ENCODE results near the gene HMGCL.

Gene HMGCL

GRCh38 chr1:23796466-23797271 lies 28.6 kb downstream of the HMGCL start:
- peak overlapping the region; percentile 89 for H3K27ac ChIP-seq
- TF ChIP-seq, protein P1, sequence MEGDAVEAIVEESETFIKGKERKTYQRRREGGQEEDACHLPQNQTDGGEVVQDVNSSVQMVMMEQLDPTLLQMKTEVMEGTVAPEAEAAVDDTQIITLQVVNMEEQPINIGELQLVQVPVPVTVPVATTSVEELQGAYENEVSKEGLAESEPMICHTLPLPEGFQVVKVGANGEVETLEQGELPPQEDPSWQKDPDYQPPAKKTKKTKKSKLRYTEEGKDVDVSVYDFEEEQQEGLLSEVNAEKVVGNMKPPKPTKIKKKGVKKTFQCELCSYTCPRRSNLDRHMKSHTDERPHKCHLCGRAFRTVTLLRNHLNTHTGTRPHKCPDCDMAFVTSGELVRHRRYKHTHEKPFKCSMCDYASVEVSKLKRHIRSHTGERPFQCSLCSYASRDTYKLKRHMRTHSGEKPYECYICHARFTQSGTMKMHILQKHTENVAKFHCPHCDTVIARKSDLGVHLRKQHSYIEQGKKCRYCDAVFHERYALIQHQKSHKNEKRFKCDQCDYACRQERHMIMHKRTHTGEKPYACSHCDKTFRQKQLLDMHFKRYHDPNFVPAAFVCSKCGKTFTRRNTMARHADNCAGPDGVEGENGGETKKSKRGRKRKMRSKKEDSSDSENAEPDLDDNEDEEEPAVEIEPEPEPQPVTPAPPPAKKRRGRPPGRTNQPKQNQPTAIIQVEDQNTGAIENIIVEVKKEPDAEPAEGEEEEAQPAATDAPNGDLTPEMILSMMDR (IDR thresholded peaks at IDR 0.05) = peak; percentile 58
- TF ChIP-seq ZFX (IDR thresholded peaks at IDR 0.05; ENCODE audit: borderline replicate concordance) = no peak

DNA sequence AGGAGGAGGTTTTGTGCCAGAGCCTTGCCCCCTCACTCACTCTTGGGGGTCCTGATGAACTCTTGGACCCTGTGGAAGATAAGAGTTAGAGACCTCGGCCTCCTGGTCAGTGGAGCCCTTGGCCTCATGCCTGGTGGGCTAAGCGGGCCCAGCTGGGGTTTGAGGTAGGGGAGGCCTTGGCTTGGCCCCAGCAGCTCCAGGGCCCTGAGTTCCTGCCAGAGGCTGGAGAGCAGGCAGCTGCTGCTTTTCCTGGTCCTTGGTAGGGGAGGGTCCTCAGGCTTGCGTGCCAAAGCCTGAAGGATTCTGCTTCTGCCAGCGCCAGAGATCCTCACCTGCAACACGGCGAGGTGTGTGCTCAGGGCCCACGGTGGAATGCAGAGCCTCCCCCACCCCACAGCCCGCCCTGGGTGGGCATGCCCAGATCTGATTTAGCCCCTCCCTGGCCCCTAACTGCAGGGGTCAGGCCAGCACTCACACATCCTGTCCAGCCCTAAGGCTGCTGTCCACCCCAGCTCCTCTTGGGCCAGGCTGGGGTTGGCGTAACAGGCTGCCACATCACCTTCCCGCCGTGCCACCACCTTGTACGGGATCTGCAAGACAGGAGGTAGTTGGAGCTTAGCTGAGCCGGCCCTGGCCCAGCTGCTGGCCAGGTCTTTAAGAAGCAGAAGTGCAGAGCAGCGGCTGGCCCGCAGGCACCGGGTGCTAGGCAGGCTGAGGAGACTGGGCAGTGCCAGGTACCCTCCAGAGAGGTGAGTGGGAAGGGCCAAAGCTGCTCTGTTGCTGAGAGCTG lies 29.4 kb downstream of the HMGCL start:
- peak overlapping the region; percentile 89 for H3K27ac ChIP-seq
- no peak for TF ChIP-seq ZFX (IDR thresholded peaks at IDR 0.05; ENCODE audit: borderline replicate concordance)
- TF ChIP-seq, protein P1 (IDR thresholded peaks at IDR 0.05) = no peak

GRCh38 chr1:23794732-23795182 lies 30.5 kb downstream of the HMGCL start:
- peak overlapping the region; percentile 7; the same call in 1 of the 2 replicates for H3K27ac ChIP-seq

- TF ChIP-seq, protein P1 (IDR thresholded peaks at IDR 0.05) = no peak
- TF ChIP-seq ZFX (IDR thresholded peaks at IDR 0.05; ENCODE audit: borderline replicate concordance) = no peak
- H3K27ac ChIP-seq = peak overlapping the region; percentile 65
Observed at GRCh38 chr1:23793861-23794731, 31.1 kb downstream of the HMGCL start.

GRCh38 chr1:23793018-23793781 lies 32.0 kb downstream of the HMGCL start:
- peak overlapping the region; percentile 65 for H3K27ac ChIP-seq
- TF ChIP-seq, protein P1 (IDR thresholded peaks at IDR 0.05) = no peak
- TF ChIP-seq ZFX (IDR thresholded peaks at IDR 0.05; ENCODE audit: borderline replicate concordance) = no peak

DNA sequence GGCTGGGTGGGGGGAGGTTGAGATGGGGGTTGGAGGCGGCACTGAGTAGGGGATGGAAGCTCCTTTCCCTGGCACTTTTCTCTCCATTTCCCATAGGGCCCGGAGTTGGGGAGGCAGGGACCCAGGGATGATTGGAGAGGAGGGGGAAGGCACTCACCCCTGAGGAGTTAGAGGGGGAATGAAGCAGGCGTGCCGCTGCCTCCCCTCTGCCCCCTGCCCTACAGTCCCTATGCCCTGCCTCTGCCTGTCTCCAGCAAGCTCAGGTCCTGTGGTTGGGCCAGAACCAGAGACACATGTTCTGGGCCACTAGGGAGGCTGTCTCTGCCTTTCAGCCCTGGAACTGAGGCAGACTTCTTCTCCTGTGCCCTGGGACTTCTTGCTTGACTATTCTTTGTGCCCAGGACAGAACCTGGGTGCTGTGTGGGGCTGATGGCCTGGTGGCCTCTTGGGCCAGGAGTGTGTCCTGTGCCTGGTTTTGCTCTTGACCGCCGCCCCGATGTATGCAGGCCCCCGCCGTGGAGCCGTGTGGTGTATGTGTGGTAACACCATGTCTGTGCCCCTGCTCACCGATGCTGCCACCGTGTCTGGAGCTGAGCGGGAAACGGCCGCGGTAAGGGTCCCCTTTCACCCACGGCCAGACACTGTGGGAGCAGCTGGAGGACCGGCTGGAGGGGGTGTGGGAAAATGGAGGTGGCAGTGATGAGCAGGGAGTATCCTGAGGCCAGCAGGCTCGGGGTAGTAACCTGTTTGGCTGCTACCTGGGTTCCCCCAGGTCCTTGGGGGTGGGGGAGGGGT lies 32.9 kb downstream of the HMGCL start:
- H3K27ac ChIP-seq = peak overlapping the region; percentile 65
- TF ChIP-seq, protein P1 (IDR thresholded peaks at IDR 0.05) = no peak
- TF ChIP-seq ZFX (IDR thresholded peaks at IDR 0.05; ENCODE audit: borderline replicate concordance) = no peak
